ENCODE results near the gene ZMYND15.

DNA sequence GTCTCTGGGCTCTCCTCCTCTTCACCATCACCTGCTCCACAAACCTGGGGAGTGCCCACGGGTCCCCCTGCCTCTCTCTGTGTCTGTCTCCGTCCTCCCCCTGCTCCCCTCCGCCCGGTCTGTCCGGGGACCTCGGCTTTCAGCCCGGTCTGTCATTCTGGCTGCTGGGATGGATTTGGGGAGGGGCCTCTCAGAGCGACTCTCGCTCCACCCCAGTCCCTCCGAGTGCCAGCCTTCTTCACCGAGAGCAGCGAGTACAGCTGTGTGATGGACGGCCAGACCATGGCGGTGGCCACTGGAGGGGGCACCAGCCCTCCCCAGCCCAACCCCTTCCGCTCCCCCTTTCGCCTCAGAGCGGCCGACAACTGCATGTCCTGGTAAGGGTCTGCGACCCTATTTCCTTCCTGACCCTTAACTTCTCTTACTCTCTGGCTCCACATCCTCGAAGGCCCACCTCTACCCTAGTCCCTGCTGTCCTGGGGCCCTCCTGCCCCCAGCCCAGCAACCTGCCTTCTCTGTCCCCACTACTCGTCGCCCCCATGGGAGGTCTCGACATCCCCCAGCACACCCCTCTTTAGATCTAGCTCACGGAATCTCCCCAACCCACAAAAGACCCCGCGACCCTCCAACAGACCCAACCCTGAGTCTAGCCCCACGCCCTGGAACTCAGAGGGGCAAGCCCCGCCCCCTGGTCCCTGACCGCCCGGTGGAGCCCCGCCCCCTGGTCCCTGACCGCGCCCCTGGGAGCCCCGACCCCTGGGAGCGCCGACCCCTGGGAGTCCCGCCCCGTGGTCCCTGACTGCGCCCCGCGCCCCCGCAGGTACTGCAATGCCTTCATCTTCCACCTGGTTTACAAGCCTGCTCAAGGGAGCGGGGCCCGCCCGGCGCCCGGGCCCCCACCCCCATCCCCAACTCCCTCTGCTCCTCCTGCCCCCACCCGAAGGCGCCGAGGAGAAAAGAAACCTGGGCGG, 5.7 kb downstream of the ZMYND15 start:
- TF ChIP-seq, protein P1, sequence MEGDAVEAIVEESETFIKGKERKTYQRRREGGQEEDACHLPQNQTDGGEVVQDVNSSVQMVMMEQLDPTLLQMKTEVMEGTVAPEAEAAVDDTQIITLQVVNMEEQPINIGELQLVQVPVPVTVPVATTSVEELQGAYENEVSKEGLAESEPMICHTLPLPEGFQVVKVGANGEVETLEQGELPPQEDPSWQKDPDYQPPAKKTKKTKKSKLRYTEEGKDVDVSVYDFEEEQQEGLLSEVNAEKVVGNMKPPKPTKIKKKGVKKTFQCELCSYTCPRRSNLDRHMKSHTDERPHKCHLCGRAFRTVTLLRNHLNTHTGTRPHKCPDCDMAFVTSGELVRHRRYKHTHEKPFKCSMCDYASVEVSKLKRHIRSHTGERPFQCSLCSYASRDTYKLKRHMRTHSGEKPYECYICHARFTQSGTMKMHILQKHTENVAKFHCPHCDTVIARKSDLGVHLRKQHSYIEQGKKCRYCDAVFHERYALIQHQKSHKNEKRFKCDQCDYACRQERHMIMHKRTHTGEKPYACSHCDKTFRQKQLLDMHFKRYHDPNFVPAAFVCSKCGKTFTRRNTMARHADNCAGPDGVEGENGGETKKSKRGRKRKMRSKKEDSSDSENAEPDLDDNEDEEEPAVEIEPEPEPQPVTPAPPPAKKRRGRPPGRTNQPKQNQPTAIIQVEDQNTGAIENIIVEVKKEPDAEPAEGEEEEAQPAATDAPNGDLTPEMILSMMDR (conservative IDR thresholded peaks at IDR 0.05; ENCODE audit: low read depth, low read length): no peak
- no peak for TF ChIP-seq EZH2 (IDR thresholded peaks at IDR 0.05; ENCODE audit: borderline replicate concordance, low read depth, low read length, poor library complexity, severe bottlenecking)

All from A673 (cell line).